GM19372 (cell line): ENCODE data around the gene ALDH4A1.
"Not testable (repeated sequence)": the region's sequence is repeated elsewhere in the genome, so short reads cannot be mapped to it uniquely, and the experiment has no call there.

Experiments used
- ATAC-seq: cut with Tn5 transposase; IDR thresholded peaks from one replicate; pipeline ENCODE4 v1.9.1; 2021; ENCODE audit warnings: mild to moderate bottlenecking, low read depth, moderate library complexity; ENCODE audit not compliant: unreplicated experiment

Gene ALDH4A1

GRCh38 chr1:18861082-18861481, 41.3 kb downstream of the ALDH4A1 start:
- ATAC-seq, result no peak

GRCh38 chr1:18859560-18859959, 42.8 kb downstream of the ALDH4A1 start, which contains the start of gene TAS1R2:
TSS of gene TAS1R2 (minus strand) at chr1:18859660. CDS start at chr1:18859660, 0 bp downstream.
- no peak for ATAC-seq

DNA sequence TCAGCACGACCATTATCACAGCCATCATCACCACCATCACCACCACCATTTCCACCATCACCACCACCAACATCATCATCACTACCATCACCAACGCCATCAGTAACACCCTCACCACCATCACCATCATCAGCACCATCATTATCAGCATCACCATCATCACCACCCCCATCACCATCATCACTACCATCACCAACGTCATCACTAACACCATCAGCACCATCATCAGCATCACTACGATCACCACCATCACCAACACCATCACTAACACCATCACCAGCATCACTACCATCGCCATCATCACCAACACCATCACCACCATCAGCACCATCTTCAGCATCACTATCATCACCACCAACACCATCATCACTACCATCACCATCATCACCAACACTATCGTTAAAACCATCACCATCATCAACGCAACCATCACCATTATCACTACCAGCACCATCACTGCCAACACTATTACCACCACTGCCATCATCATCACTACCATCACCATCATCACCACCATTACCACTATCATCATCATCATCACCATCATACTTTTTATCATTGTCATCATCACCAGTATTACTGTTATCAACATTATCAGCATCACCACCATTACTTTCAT, 44.2 kb downstream of the ALDH4A1 start:
- ATAC-seq, result no peak

DNA sequence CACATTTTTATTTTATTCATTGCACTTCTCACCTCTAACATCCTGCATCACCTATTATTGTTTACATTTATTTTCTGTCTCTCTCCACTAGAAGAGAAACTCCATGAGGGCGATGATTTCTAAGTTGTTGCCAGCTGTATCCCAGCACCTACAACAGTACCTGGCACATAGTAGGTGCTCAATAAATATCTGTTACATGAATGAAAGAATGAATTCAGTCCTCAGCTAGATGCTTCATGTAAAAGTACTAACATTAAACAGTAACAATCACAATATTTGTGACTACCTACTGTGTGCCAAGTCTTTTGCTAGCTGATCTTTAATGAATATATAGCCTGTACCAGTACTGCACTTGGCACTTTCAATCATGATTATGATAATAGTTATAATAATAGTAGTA, 45.9 kb downstream of the ALDH4A1 start:
- ATAC-seq, result no peak

DNA sequence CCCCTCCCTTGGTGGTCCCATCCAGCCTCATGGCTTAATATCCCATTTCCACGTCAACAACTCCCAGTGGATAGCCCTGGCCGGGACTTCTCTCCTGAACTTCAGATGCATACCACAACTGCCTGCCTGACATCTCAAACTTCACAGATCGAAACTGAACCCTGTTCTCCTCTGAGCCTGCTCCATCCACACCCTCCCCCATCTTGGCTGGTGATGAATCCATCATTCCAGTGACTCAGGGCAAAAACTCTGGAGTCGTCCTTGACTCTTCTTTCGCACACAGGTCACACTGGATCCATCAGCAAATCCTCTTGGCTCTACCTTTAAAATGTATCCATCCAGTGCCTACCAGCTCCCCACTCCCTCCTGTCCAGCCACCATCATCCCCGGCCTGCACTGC, 46.8 kb downstream of the ALDH4A1 start:
- no peak for ATAC-seq

DNA sequence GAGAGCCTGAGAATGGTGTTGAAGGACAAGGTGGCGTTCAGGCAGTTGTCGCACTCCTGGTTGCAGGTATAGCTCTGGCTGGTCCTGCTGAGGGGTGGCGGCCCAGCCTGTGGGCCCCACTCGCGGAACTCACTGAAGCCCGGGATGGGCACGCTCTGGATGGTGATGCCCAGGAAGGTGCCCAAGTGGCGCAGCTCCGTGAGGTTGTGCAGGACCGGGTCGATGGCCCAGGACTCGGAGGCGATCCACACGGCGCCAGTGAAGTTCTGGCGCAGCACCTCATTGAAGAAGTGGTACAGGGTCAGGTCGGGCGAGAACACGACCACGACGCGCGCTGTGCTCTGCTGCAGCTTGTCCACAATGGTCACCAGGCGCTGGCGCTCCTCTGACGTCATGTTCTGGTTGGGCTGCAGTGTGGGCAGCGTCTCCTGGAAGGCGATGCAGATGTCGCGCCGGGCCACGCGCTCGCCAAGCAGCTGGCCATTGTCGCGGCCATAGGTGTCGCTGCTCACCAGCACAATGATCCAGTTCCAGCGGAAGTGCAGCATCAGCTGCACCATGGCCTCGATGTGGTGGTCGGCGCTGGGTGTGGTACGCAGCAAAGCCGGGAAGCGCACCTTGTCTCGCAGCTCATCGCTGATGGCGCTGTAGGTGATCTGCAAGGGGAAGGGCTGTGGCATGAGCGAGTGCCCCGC, 47.9 kb downstream of the ALDH4A1 start:
- ATAC-seq, result no peak

DNA sequence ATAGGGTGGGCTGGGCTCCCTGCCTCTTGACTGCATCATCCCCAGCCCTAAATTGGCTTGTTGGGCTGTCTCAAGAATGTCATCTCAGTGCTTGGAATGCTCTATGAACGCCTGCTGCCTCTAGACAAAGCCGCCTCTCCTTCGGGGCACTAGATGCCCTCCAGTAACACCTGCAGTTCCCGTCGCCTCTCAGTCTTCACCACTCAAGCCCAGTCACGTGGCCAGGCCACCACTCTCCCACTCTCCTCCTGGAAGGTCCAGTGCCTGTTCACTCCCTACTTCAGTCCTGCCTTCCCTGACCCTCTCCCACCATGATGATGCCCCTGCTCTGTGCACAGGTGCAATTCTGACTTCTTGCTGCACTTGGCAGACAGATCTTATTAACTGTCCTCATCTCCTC, 49.9 kb downstream of the ALDH4A1 start:
- no peak for ATAC-seq

- no peak for ATAC-seq
Measured at GRCh38 chr1:18849261-18849711, 53.1 kb downstream of the ALDH4A1 start.

DNA sequence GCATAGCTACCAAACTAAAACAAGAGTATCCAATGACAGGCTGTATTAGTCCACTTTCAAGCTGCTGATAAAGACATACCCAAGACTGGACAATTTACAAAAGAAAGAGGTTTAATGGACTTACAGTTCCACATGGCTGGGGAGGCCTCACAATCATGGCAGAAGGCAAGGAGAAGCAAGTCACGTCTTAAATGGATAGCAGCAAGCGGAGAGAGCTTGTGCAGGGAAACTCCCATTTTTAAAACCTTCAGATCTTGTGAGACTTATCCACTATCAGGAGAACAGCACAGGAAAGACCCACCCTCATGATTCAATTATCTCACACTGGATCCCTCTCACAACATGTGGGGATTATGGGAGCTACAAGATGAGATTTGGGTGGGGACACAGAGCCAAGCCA, 54.6 kb downstream of the ALDH4A1 start:
- not testable (repeated sequence) for ATAC-seq

- no peak for ATAC-seq
Measured at GRCh38 chr1:18840145-18840544, 62.2 kb downstream of the ALDH4A1 start.

DNA sequence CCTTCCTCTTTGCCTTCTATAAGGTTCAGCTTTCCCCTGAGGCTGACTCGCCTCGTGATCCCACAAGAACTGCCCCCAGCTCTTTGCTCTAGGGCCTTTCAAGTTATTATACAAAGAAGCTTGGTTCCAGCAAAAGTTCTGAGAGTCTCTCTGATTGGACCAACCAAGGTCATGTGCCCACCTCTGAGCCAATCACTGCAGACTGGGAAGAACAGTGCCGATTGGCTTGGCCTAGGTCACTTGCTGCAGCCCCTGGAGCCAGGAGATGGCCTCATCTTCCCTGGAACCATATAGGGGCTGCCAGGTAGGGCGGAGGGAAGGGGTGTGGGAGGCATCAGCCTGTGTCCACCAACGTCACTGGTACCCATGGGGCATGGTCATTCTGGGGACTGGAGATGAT, 65.7 kb downstream of the ALDH4A1 start:
- ATAC-seq, result no peak

- ATAC-seq, result not testable (repeated sequence)
Measured at GRCh38 chr1:18832319-18832718, 70.0 kb downstream of the ALDH4A1 start.

GRCh38 chr1:18831656-18832055, 70.7 kb downstream of the ALDH4A1 start:
- no peak for ATAC-seq

DNA sequence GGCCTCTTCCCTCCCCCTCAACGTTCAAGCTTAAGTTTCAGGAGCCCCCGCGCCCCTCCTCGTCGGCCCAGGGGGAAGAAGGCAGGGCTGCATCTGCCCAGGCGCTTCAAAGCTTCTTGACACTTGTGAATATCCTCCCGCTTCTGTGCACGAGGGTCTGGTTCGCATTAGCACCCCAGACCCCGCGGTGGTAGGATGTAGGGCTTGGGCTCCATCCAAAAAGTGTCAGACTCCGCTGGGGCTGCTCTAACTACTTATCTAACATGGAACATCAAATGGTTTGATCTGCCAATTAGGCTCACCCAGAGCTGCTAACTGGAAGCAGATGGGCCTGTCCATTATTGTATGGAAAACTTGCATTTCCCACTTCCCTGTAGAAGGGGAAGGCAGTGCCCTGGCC, 71.8 kb downstream of the ALDH4A1 start:
- no peak for ATAC-seq

- ATAC-seq, result no peak
Measured at GRCh38 chr1:18829671-18830070, 72.7 kb downstream of the ALDH4A1 start.

- no peak for ATAC-seq
Measured at GRCh38 chr1:18828224-18828623, 74.1 kb downstream of the ALDH4A1 start.

GRCh38 chr1:18823438-18823837, 78.9 kb downstream of the ALDH4A1 start:
- no peak for ATAC-seq
